Stimulated activated CD4-positive, alpha-beta T cell treated with anti-CD3 and anti-CD28 coated beads, Interleukin-1b, Interleukin-23, amount 100 ng/mL, for 24 hours (primary cell): ENCODE results near the gene PDE6A.

Experiments used
- DNase-seq, 4 experiments: peaks; one replicate each; pipeline ENCODE4 v3.0.0-alpha.2; 2020; ENCODE audit warnings: low read depth in 4 of 4, low spot score in 1 of 4

Gene PDE6A

GRCh38 chr5:149930749-149931574, 13.6 kb downstream of the PDE6A start:
- DNase-seq: no peak

- no peak for DNase-seq
Observed at GRCh38 chr5:149930043-149930748, 14.4 kb downstream of the PDE6A start.

GRCh38 chr5:149924486-149924885, 20.1 kb downstream of the PDE6A start:
- no peak for DNase-seq

GRCh38 chr5:149922950-149923349, 21.6 kb downstream of the PDE6A start:
- DNase-seq: no peak

- DNase-seq: no peak
Observed at GRCh38 chr5:149921597-149921996, 23.0 kb downstream of the PDE6A start.

GRCh38 chr5:149917073-149917676, 27.4 kb downstream of the PDE6A start:
- no peak for DNase-seq

GRCh38 chr5:149916334-149917072, 28.1 kb downstream of the PDE6A start:
- DNase-seq: no peak

GRCh38 chr5:149915392-149916260, 29.0 kb downstream of the PDE6A start:
- DNase-seq: no peak

GRCh38 chr5:149913436-149914419, 30.9 kb downstream of the PDE6A start:
- no peak for DNase-seq

- DNase-seq: no peak
Observed at GRCh38 chr5:149912226-149912871, 32.2 kb downstream of the PDE6A start.

GRCh38 chr5:149911031-149911430, 33.6 kb downstream of the PDE6A start:
- no peak for DNase-seq

- DNase-seq: no peak
Observed at GRCh38 chr5:149907828-149908227, 36.8 kb downstream of the PDE6A start.

GRCh38 chr5:149904977-149905376, 39.6 kb downstream of the PDE6A start:
- DNase-seq: no peak

- no peak for DNase-seq
Observed at GRCh38 chr5:149904293-149904886, 40.2 kb downstream of the PDE6A start.

GRCh38 chr5:149903404-149903803, 41.2 kb downstream of the PDE6A start:
- DNase-seq: no peak

GRCh38 chr5:149902177-149902576, 42.4 kb downstream of the PDE6A start:
- DNase-seq: no peak

- DNase-seq: no peak
Observed at GRCh38 chr5:149901511-149901910, 43.1 kb downstream of the PDE6A start.

- DNase-seq: no peak
Observed at GRCh38 chr5:149900390-149900789, 44.2 kb downstream of the PDE6A start.
